ENCODE measurements around the gene AP1S1.
"Not testable (repeated sequence)": the region's sequence is repeated elsewhere in the genome, so short reads cannot be mapped to it uniquely, and the experiment has no call there.

Gene AP1S1

GRCh38 chr7:101153969-101154692 lies at the start of gene AP1S1:
Gene AP1S1, plus strand, starts transcription at chr7:101154476. Its CDS starts 39 bp downstream, at chr7:101154515.
- DNase-seq: peak; percentile 92

- no peak for DNase-seq
Measured at GRCh38 chr7:101104799-101105198, 49.5 kb upstream of the AP1S1 start.

GRCh38 chr7:101105248-101105647 lies 49.0 kb upstream of the AP1S1 start:
- not testable (repeated sequence) for DNase-seq

GRCh38 chr7:101106386-101106785 lies 47.9 kb upstream of the AP1S1 start:
- no peak for DNase-seq

- no peak for DNase-seq
Measured at GRCh38 chr7:101108330-101108857, 45.9 kb upstream of the AP1S1 start.

- no peak for DNase-seq
Measured at GRCh38 chr7:101108961-101109360, 45.3 kb upstream of the AP1S1 start.

GRCh38 chr7:101109368-101109767 lies 44.9 kb upstream of the AP1S1 start:
- DNase-seq: no peak

GRCh38 chr7:101111261-101111660 lies 43.0 kb upstream of the AP1S1 start:
- DNase-seq: no peak

GRCh38 chr7:101112233-101112632 lies 42.0 kb upstream of the AP1S1 start:
- DNase-seq: no peak

GRCh38 chr7:101113140-101113539 lies 41.1 kb upstream of the AP1S1 start:
- DNase-seq: not testable (repeated sequence)

GRCh38 chr7:101113836-101114235 lies 40.4 kb upstream of the AP1S1 start:
- no peak for DNase-seq

GRCh38 chr7:101114492-101114891 lies 39.8 kb upstream of the AP1S1 start:
- DNase-seq: no peak

GRCh38 chr7:101115215-101115614 lies 39.1 kb upstream of the AP1S1 start:
- DNase-seq: no peak

GRCh38 chr7:101116898-101117297 lies 37.4 kb upstream of the AP1S1 start:
- no peak for DNase-seq

- DNase-seq: no peak
Measured at GRCh38 chr7:101118856-101119255, 35.4 kb upstream of the AP1S1 start.

- DNase-seq: no peak
Measured at GRCh38 chr7:101119876-101120275, 34.4 kb upstream of the AP1S1 start.

- DNase-seq: no peak
Measured at GRCh38 chr7:101120315-101120714, 34.0 kb upstream of the AP1S1 start.

- not testable (repeated sequence) for DNase-seq
Measured at GRCh38 chr7:101121631-101121990, 32.7 kb upstream of the AP1S1 start.

GRCh38 chr7:101121991-101122932 lies 32.0 kb upstream of the AP1S1 start:
- DNase-seq: no peak

- no peak for DNase-seq
Measured at GRCh38 chr7:101122933-101123702, 31.2 kb upstream of the AP1S1 start.

- DNase-seq: no peak
Measured at GRCh38 chr7:101123703-101124068, 30.6 kb upstream of the AP1S1 start.

GRCh38 chr7:101124376-101125056 lies 29.8 kb upstream of the AP1S1 start:
- DNase-seq: no peak
